A204.1 (cell line): ENCODE results near the gene CHMP2A.

Source experiments
- FAIRE-seq: peaks from 2 replicates; lab custom pipeline; 2012; peaks lifted over from hg19 to GRCh38; lab: Jason Lieb, UNC

Gene CHMP2A

GRCh38 chr19:58569943-58570670 lies 15.2 kb upstream of the CHMP2A start:
- FAIRE-seq: no peak

GRCh38 chr19:58569191-58569942 lies 14.5 kb upstream of the CHMP2A start:
- FAIRE-seq: no peak

- no peak for FAIRE-seq
Measured at GRCh38 chr19:58568453-58569130, 13.7 kb upstream of the CHMP2A start.

- FAIRE-seq: no peak
Measured at GRCh38 chr19:58566989-58567388, 12.1 kb upstream of the CHMP2A start.

- FAIRE-seq: no peak
Measured at GRCh38 chr19:58563823-58564222, 8.9 kb upstream of the CHMP2A start.

GRCh38 chr19:58563034-58563573 lies 8.2 kb upstream of the CHMP2A start:
- no peak for FAIRE-seq

- FAIRE-seq: no peak
Measured at GRCh38 chr19:58562122-58563033, 7.5 kb upstream of the CHMP2A start.

GRCh38 chr19:58561373-58562121 lies 6.6 kb upstream of the CHMP2A start:
- no peak for FAIRE-seq

GRCh38 chr19:58560921-58561320 lies 6.0 kb upstream of the CHMP2A start:
- no peak for FAIRE-seq

GRCh38 chr19:58560007-58560887 lies 5.3 kb upstream of the CHMP2A start:
- no peak for FAIRE-seq

GRCh38 chr19:58559275-58560006 lies 4.5 kb upstream of the CHMP2A start:
- peak; percentile 95 for FAIRE-seq

- peak; percentile 98 for FAIRE-seq
Measured at GRCh38 chr19:58558623-58559274, 3.8 kb upstream of the CHMP2A start.

GRCh38 chr19:58558066-58558622 lies 3.2 kb upstream of the CHMP2A start, which contains the start of gene UBE2M:
TSS of gene UBE2M (minus strand) at chr19:58558611. CDS start at chr19:58558381, 230 bp downstream.
- no peak for FAIRE-seq

- FAIRE-seq: no peak
Measured at GRCh38 chr19:58557221-58558065, 2.5 kb upstream of the CHMP2A start.

GRCh38 chr19:58556622-58557220 lies 1.8 kb upstream of the CHMP2A start:
- FAIRE-seq: no peak

GRCh38 chr19:58555920-58556621 lies 1.2 kb upstream of the CHMP2A start:
- no peak for FAIRE-seq
